HTR-8/SVneo (cell line): ENCODE measurements around the gene RIC8B.

Experiments
- DNase-seq: peaks from one replicate; pipeline ENCODE4 v3.0.0; 2011; ENCODE audit warnings: low spot score, mixed read lengths; ENCODE audit not compliant: insufficient read length
- FAIRE-seq: peaks from 2 replicates; lab custom pipeline; 2011; peaks lifted over from hg19 to GRCh38; lab: Jason Lieb, UNC

The RIC8B gene

DNA sequence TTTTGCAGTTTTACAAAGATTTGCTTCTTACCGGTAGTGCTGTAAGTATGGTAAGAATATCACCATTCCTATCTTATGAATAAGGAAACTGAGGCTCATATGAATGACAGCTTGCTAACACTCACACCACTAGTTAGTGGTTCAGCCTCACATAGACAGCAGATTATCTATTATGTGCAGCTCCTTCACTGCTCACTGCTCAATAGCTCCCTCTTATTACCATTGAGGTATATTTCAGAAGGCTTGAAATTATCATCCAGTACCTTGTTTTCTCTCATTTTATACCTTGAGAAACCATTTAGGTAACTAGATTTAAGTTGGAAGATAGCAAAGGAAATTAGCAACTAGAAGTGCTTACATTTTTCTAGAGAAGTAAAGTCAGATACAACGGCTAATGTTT is 15.5 kb downstream of the RIC8B start:
- no peak for FAIRE-seq
- no peak for DNase-seq

DNA sequence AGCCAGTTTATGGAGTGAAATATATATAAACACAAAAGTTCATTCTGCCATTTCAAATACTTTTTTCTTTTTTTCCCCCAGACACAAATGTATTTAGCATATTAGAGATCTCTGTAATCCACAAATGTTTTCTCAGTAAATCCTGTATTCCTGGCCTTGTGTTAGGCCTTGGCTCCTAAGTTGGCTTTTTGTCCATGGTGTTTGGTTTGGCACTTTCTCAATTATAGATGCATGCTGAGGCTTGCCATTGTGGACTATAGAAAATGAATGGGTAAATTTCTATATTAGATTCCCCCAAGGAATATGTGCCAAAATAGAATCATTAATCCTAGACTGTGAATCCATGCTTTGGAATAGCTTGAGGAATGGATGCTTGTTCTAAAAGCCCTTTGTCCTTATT is 17.0 kb downstream of the RIC8B start:
- no peak for FAIRE-seq
- DNase-seq = no peak

GRCh38 chr12:106794369-106794768 is 19.9 kb downstream of the RIC8B start:
- FAIRE-seq (no peak), DNase-seq (no peak)

GRCh38 chr12:106801167-106801708 is 26.8 kb downstream of the RIC8B start:
- DNase-seq (no peak), FAIRE-seq (no peak)

GRCh38 chr12:106801830-106802533 is 27.5 kb downstream of the RIC8B start:
- FAIRE-seq = no peak
- DNase-seq = no peak

DNA sequence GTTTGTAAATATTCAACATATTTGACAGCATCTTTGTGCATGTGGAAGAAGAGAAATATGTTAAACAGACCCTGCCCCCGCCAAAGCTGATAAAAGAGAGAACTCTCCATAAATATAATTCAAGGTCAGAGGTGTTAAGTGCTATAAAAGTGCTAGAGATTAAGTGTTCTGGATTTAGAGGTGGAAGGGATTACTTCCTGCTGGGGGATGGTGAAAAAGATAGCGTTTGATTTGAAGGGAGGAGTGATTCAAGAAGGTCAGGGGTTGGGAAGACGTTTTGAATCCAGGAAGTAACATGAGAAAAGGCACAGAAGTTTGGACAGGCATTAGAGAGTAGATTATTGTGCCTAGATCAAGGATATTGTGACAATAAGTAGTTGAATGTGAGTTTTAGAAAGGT is 30.2 kb downstream of the RIC8B start:
- DNase-seq (no peak), FAIRE-seq (no peak)

DNA sequence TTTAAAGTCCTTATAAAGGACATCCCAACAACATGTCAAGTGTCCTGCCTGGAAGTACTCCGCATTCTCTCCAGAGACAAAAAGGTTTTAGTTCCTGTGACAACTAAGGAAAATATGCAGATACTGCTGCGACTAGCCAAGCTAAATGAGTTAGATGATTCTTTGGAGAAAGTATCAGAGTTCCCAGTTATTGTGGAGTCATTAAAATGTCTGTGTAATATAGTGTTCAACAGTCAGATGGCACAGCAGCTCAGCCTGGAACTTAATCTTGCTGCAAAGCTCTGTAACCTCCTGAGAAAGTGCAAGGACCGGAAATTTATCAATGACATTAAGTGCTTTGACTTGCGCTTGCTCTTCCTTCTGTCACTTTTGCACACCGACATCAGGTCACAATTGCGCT is 40.2 kb downstream of the RIC8B start:
- no peak for FAIRE-seq
- DNase-seq = no peak

DNA sequence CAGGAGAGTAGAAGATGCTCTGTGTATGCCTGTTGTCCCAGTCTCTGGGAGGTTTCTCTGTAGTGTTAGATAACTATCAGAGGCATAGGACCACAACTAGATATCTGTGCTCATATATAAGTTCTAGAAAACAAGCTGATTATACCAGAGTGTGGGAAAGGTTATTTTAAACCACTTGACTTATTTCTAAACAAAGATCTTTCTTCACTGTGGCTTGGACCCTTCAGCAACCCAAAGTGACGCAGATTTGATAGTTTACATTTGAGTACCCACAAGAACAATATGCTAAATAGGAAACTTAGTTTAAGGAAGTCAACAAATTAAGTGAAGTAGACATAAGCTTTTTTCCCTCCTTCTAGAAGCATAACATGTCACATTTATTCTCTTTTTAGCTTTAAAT is 41.3 kb downstream of the RIC8B start:
- FAIRE-seq (no peak), DNase-seq (no peak)

DNA sequence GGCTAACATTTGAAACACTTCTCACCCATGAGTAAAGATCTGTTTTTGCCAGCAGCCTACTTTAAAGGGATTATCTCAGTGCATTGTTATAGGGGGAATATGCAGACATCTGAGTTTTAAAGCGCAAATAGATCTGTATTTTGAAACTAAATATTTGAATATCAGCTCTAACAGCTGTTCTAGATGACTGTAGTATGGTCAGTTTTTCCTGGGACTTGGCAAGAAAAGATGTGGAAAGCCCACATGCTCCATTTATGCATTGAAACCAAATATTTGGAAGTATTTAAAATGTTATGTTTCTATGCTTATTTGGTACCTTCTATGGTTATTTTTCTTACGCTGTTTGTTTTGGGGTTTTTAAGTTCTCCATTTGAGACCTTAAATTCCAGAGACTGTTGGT is 41.7 kb downstream of the RIC8B start:
- FAIRE-seq (no peak), DNase-seq (no peak)

DNA sequence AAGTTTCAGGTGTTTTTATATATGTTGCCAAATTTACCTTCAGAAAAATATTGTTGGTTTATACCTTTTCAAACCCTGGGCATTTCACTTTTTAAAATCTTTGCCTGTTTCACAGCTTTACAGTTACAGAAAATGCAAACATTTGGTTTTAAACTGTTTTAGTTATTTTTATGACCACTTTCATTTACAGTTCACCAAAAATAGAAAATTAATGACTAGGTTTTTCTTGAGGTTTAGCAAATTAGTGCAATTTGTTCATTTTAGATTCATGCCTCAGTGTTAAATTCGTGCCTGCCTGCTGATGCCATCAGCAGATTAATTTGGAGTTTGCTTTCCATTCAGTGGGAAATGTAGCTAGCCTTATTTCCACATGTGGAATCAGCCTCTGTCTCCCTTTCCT is 45.5 kb downstream of the RIC8B start:
- FAIRE-seq (no peak), DNase-seq (no peak)

- FAIRE-seq (no peak), DNase-seq (no peak)
Measured at GRCh38 chr12:106831699-106832098, 57.2 kb downstream of the RIC8B start.

GRCh38 chr12:106837782-106838181 is 63.3 kb downstream of the RIC8B start:
- DNase-seq = no peak
- no peak for FAIRE-seq

DNA sequence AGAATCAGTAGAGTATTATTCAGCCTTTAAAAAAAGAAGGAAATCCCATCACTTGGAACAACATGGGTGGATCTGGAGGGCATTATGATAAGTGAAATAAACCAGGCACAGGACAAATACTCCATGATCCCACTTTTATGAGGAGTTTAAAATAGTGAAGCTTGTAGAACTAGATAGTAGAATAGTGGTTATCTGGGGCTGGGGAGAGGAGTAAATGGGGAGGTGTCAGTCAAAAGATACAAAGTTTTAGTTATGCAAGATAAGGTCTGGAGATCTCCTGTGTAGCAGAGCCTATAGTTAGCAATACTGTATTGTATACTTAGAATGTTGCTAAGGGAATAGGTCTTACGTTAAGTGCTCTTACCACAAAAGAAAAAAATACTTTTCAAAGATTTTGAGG is 64.9 kb downstream of the RIC8B start:
- FAIRE-seq = no peak

DNA sequence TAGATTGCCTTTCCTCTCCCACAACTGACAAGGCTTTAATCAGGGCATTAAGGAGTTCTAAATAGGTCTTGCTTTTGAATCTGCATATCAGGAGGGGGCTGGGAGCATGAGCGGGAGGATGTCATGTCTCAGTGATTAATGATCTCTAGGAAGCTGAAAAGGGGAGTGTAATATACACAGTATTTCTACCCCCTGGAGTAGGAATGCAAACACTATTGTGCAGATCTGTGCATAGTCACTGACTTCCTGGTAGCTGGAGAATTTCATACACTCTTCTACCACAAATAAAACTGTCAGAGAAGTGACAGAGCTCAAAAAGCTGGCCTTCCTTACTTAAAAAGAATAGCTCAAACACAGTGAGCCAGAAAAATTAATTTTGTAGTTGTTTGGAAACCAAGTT is 65.8 kb downstream of the RIC8B start:
- DNase-seq (peak; percentile 45), FAIRE-seq (no peak)

More for the DNA sequence above, 64.9 kb downstream of the RIC8B start:
- no peak for DNase-seq

DNA sequence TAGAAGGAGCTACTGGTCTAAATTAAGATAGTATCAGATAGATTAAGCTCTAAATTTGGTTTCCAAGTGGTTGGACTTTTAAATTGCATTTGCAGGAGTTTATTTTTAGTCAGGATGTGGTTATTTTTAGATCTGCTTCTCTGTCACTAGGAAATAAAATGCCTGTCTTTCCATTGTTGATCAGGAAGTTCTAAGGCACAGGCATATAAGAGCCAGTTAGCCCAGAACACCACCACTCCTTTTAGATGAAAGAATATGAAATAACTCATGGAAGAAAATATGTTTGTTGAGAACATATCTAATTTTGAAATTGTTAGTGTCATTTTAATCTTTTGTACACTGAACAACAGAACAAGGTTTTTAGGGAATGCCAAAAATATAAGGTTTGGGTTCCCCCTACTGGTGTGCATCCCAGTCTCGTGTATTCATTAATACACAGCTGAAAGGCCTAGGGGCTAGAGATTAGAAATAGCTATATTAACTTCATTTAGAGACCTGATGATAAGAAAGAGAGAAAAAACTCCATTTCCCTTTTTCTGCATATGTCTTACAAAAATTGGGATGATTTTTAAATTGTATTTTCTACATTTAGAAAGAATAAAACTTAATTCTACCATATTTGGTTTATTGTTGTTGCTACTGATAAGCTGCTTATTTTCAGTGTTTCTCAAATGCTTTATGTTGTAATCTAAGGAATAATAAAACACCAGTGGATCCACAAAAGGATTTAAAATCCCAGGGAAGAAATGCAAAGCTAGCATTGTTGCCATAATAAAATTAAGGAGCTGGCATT is 67.2 kb downstream of the RIC8B start:
- no peak for FAIRE-seq
- DNase-seq = peak; percentile 47

- FAIRE-seq = no peak
- DNase-seq = no peak
Measured at GRCh38 chr12:106845902-106846301, 71.4 kb downstream of the RIC8B start.

DNA sequence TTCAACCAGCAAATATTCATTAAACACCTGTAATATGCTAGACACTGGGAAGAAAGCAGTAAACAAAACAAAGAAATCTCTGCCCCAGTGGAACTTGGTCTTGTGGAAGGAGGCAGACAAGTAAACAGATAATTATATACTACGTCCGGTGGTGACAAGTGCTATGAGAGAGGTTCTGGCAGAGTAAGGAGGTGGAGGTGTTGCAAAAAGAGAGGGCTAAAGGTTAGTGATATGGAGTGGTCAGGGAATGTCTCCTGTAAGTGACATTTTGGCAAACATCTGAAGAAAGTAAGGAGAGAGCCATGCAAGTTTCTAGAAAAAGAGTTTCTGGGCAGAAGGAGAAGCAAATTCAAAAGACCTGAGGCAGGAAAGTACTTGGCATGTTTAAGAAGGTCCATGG is 73.4 kb downstream of the RIC8B start:
- DNase-seq (no peak), FAIRE-seq (no peak)

DNA sequence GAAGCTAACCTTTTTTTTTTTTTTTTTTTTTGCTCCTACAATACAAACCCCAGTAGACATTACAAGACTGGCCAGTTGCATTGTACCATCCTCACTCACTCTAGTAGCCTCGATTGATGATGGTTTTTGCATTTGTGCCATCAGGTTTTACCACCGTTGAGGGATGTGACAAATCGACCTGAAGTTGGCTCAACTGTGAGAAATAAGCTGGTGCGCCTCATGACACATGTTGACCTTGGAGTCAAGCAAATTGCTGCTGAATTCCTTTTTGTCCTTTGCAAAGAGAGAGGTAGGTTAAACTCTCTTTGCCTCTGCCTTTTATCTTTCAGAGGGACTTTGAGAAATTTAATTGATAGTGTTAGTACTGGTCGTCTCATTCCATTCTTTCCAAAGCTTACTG is 76.8 kb downstream of the RIC8B start:
- FAIRE-seq = no peak

GRCh38 chr12:106854723-106855122 is 80.2 kb downstream of the RIC8B start:
- FAIRE-seq (no peak), DNase-seq (no peak)

More for the DNA sequence above, 76.8 kb downstream of the RIC8B start:
- no peak for DNase-seq

- FAIRE-seq = no peak
- DNase-seq = no peak
Measured at GRCh38 chr12:106855221-106855758, 80.8 kb downstream of the RIC8B start.
